MCF 10A (cell line): ENCODE data around the gene TNFSF18. TPM values are rescaled to one million over a fixed set of nuclear protein-coding genes. Genes with fewer than 3 reads are reported as not detected.

Experiments used
- Bru-seq: library from RNA; stranded (reverse); fragments of 400-500 nt; gene quantifications from one replicate; lab custom pipeline; 2021; lab: Mats Ljungman, UMichigan
- BruChase-seq, 2 experiments: library from RNA; stranded (reverse); fragments of 400-500 nt; gene quantifications; one replicate each; lab custom pipeline; 2021; lab: Mats Ljungman, UMichigan
- BruUV-seq: library from RNA; stranded (reverse); fragments of 400-500 nt; replicated peaks from 2 replicates; lab custom pipeline; 2021; lab: Mats Ljungman, UMichigan
- CTCF ChIA-PET: fragments of 300-600 bp; sonication (Branson Sonifier 250); formaldehyde crosslinking; extraction: SDS; loops from one replicate; lab custom pipeline; 2021; ENCODE audit warnings: antibody characterized with exemption, inconsistent platforms; lab: Yijun Ruan, JAX
- POLR2A ChIA-PET: fragments of 300-600, 350-650 bp; sonication (Branson Sonifier 250); formaldehyde crosslinking; extraction: SDS; loops from one replicate; lab custom pipeline; 2020; ENCODE audit warnings: antibody characterized with exemption, inconsistent platforms; lab: Yijun Ruan, JAX
- DNase-seq: peaks from one replicate; pipeline ENCODE4 v3.0.0-alpha.2; 2018; ENCODE audit not compliant: unreplicated experiment
- H3K27ac Mint-ChIP-seq: one replicate; pipeline ENCODE4 v1.8.0; 2022; ENCODE audit warnings: mild to moderate bottlenecking, low read depth, mixed read lengths; ENCODE audit not compliant: unreplicated experiment
- H3K27me3 Mint-ChIP-seq: one replicate; pipeline ENCODE4 v1.8.0; 2022; ENCODE audit warnings: mixed read lengths; ENCODE audit not compliant: insufficient read depth, unreplicated experiment
- H3K36me3 Mint-ChIP-seq: one replicate; pipeline ENCODE4 v1.8.0; 2022; ENCODE audit warnings: mild to moderate bottlenecking, moderate library complexity, mixed read lengths; ENCODE audit not compliant: insufficient read depth, unreplicated experiment
- H3K4me1 Mint-ChIP-seq: one replicate; pipeline ENCODE4 v1.8.0; 2022; ENCODE audit warnings: mixed read lengths; ENCODE audit not compliant: insufficient read depth, unreplicated experiment
- H3K4me3 Mint-ChIP-seq: one replicate; pipeline ENCODE4 v1.8.0; 2022; ENCODE audit warnings: mild to moderate bottlenecking, moderate library complexity, mixed read lengths; ENCODE audit not compliant: unreplicated experiment
- H3K9me3 Mint-ChIP-seq: one replicate; pipeline ENCODE4 v1.8.0; 2022; ENCODE audit warnings: mixed read lengths; ENCODE audit not compliant: unreplicated experiment
- intact Hi-C: fragments of 100-400 bp; cut with micrococcal nuclease; formaldehyde crosslinking; loops from 2 replicates; pipeline ENCODE4 v1.14.1; 2022
- long read RNA-seq: library from polyadenylated mRNA; stranded (forward); transcript quantifications from one replicate; pipeline ENCODE4 v2.0.0, GENCODE V29; 2022
- total RNA-seq: library from RNA; stranded (reverse); gene quantifications from 2 replicates; pipeline ENCODE4 v1.2.3, GENCODE V29; 2022
- TF ChIP-seq, protein P1 (sequence below): fragments of 200-600 bp; IDR thresholded peaks from one replicate; pipeline ENCODE4 v1.8.0; 2022; ENCODE audit warnings: antibody characterized with exemption, mild to moderate bottlenecking; ENCODE audit not compliant: unreplicated experiment

The TNFSF18 gene, protein sequence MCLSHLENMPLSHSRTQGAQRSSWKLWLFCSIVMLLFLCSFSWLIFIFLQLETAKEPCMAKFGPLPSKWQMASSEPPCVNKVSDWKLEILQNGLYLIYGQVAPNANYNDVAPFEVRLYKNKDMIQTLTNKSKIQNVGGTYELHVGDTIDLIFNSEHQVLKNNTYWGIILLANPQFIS
- total RNA-seq, result 0.29 and 0.49 TPM in 2 replicates
- Bru-seq, nascent RNA, result percentile 32 among the genes with signal in this experiment
- percentile 32 among the genes with signal in this experiment for BruChase-seq, experiment 1, labeled RNA remaining after a 6-hour chase
- BruChase-seq, experiment 2, labeled RNA remaining after a 2-hour chase, result percentile 35 among the genes with signal in this experiment
- long read RNA-seq, transcript TNFSF18-201 (3 exons, 2,008 nt), result major isoform, 6 of 6 reads
- long read RNA-seq, partial matches to known transcripts, result 0 of 6 reads
- long read RNA-seq, other reads (novel, unspliced or antisense), result 0 of 6 reads

DNA sequence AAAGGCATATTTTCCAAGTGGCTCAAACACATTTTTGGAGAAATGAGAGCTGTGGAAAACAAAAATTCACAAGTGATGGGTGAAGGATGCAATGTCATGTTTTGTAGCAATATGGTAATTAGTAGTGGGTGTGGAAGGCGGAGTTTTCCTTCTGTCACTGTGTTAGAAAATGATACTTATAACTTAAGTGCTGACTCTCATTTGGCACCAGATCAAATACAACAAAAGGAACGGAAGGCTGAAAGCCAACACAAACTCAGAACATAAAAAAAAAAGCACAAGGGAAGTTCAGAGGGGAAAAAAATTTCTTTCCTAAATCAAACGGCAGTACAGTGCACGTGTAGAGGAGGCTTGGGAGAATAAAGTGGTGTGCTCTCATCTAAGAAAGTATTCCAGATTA lies at the start of gene TNFSF18:
TNFSF18 (minus strand) TSS at position 77 of the 400 bp plus-strand sequence; CDS start at position 32, 45 bp downstream.
- DNase-seq, result peak; percentile 94
- Mint-ChIP-seq H3K27me3 (no peaks in the 10 kb centered on the region), H3K4me1 (peaks cover 39% of the 10 kb centered on the region), H3K36me3 (no peaks in the 10 kb centered on the region), H3K4me3 (peak within 1 kb of the TSS; percentile 28), H3K9me3 (no peaks in the 10 kb centered on the region), H3K27ac (peak within 1 kb of the TSS; percentile 54)
- TF ChIP-seq, protein P1, sequence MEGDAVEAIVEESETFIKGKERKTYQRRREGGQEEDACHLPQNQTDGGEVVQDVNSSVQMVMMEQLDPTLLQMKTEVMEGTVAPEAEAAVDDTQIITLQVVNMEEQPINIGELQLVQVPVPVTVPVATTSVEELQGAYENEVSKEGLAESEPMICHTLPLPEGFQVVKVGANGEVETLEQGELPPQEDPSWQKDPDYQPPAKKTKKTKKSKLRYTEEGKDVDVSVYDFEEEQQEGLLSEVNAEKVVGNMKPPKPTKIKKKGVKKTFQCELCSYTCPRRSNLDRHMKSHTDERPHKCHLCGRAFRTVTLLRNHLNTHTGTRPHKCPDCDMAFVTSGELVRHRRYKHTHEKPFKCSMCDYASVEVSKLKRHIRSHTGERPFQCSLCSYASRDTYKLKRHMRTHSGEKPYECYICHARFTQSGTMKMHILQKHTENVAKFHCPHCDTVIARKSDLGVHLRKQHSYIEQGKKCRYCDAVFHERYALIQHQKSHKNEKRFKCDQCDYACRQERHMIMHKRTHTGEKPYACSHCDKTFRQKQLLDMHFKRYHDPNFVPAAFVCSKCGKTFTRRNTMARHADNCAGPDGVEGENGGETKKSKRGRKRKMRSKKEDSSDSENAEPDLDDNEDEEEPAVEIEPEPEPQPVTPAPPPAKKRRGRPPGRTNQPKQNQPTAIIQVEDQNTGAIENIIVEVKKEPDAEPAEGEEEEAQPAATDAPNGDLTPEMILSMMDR, result no peak
- intact Hi-C loops, result loop anchor here (5.0 kb wide), 1 partner anchor 49 kb away; no protein-coding TSS in a partner anchor
- BruUV-seq, result no TSS peak
- CTCF ChIA-PET, result interaction anchor here (0.6 to 1.5 kb wide), 11 partner anchors 11 to 1868 kb away, joined by 3 to 6 read pairs (median 3); no protein-coding TSS in a partner anchor
- POLR2A ChIA-PET, result interaction anchor here (0.7 to 3.4 kb wide), 9 partner anchors 11 to 140 kb away, joined by 3 to 23 read pairs (median 4); no protein-coding TSS in a partner anchor

DNA sequence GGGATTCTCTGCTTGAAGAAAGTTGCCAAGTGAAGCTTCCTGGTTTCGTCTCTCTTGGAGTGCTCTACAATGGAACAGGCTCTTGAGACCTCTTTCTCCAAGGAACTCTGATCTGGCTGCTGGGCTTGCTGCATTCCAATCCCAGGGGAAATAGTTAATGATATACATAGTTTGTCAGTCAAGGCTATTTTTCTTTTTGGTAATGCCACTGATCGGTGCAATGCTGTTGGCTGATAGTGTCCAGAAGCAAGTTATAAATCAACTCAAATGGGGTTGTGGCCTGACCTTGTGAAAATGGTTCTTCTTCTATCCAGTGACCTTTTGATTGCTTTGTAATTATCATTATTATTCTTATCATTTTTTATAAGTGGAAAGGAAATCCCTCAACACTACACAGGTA lies 48.4 kb upstream of the TNFSF18 start:
- intact Hi-C loops, result no loop called here
- CTCF ChIA-PET, result interaction anchor here (0.6 kb wide), 1 partner anchor 97 kb away, joined by 3 read pairs; no protein-coding TSS in a partner anchor
- Mint-ChIP-seq H3K4me3 (no peak overlapping the region), H3K36me3 (no peaks in the 10 kb centered on the region), H3K27me3 (no peaks in the 10 kb centered on the region), H3K9me3 (no peaks in the 10 kb centered on the region), H3K27ac (no peak overlapping the region), H3K4me1 (peaks cover 12% of the 10 kb centered on the region)
- BruUV-seq, result no TSS peak
- POLR2A ChIA-PET, result interaction anchor here (0.6 kb wide), 1 partner anchor 268 kb away, joined by 3 read pairs; no protein-coding TSS in a partner anchor
- no peak for DNase-seq
- TF ChIP-seq, protein P1, result no peak

DNA sequence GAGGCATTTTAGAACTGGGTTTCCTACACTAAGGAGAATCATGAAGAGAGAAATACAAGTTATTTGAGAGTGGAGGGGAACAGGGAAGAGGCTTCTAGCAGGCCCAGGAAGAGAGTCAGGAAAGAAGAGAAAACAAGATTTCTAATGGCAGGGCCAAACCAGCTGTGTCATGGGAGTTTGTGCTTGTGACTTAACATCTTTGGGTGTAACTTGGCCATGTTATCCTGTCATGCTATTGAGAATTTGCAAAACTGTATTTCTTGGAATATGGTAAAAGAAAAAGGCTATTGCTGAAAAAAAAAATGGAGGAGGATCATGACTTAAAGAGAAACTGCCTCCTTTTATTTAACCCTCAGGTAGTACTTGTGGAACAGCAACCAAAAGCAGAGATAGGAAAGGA lies 47.4 kb upstream of the TNFSF18 start:
- intact Hi-C loops, result no loop called here
- TF ChIP-seq, protein P1, result no peak
- DNase-seq, result no peak
- CTCF ChIA-PET, result no interaction called here
- POLR2A ChIA-PET, result no interaction called here
- Mint-ChIP-seq H3K4me3 (no peak overlapping the region), H3K9me3 (no peaks in the 10 kb centered on the region), H3K27me3 (no peaks in the 10 kb centered on the region), H3K36me3 (no peaks in the 10 kb centered on the region), H3K4me1 (peaks cover 12% of the 10 kb centered on the region), H3K27ac (no peak overlapping the region)
- no TSS peak for BruUV-seq

DNA sequence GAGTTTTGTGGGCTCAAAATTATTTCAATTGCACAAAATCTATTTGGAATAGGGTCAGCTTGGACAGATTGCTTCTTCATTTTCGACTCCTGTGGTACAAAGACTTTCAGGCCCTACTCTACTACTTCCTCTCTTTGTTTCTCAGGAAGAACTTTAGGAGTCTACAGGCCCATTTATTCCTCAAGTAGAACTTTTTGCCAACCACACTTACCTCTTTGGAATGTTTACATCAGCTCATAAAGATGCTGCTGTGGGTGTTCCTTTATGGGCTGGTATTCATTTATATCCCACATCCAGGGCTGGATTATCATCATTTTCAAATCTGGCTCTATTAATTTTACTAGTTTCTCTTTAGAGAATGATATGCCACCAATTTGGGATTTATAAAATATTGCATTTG lies 46.3 kb upstream of the TNFSF18 start:
- Mint-ChIP-seq H3K27ac (no peak overlapping the region), H3K4me1 (peaks cover 12% of the 10 kb centered on the region), H3K36me3 (no peaks in the 10 kb centered on the region), H3K27me3 (no peaks in the 10 kb centered on the region), H3K4me3 (no peak overlapping the region), H3K9me3 (no peaks in the 10 kb centered on the region)
- TF ChIP-seq, protein P1, result no peak
- CTCF ChIA-PET, result interaction anchor here (0.6 kb wide), 1 partner anchor 112 kb away, joined by 3 read pairs; no protein-coding TSS in a partner anchor
- POLR2A ChIA-PET, result interaction anchor here (1.2 kb wide), 1 partner anchor 26 kb away, joined by 4 read pairs; no protein-coding TSS in a partner anchor
- BruUV-seq, result no TSS peak
- no peak for DNase-seq
- intact Hi-C loops, result no loop called here
